NCI-H2196 (cell line): Measurements from ENCODE around the gene SLCO2A1.

Source experiments
- DNase-seq: peaks from one replicate; lab custom pipeline; 2025; ENCODE audit not compliant: unreplicated experiment; lab: John Stamatoyannopoulos, UW

Gene SLCO2A1

DNA sequence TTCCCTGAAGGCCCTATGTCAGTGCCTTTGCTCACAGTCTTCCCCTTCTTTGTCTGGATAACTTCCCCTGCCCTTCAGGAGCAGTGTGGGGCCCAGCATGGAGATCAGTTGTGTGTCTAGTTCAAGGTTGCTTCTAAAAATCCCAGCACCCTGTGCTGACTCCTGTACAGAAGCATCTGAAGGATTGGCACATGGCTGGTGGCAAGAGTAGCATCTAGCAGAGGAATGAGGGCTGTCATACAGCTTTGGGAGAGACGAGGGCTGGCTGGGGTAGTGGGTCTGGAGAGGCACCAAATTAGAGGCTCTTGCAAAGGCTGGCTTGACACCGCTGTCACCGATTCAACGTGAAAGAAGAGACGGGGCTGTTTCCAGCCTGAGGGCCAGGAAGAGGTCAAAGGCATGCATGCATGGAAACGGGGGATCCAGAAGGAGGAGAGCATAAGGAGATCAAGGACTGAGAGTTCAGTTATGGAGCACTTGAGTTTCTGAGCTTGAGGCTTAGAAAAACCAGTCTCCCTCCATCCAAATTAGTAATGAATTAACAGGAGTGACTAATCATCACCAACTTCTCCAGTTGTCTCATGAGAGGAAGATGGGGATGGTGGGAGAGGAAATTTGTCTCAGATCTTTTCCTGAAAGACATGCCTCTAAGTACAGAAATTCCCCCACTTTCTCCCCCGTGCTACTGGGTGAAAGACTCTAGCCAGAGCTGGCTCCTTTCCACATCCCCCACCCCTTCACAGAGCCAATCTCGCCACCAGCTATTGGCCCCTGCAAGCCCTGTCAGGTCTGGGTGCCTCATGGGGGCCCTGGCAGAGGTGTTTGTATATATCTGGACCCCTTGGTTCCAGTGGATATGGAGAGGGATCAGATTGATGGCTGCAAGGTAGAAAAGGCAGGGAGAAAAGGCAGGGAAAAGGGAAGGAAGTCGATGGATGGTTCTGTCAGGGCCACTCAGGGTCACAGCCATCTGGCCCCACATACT, 45.9 kb downstream of the SLCO2A1 start:
- DNase-seq: no peak

DNA sequence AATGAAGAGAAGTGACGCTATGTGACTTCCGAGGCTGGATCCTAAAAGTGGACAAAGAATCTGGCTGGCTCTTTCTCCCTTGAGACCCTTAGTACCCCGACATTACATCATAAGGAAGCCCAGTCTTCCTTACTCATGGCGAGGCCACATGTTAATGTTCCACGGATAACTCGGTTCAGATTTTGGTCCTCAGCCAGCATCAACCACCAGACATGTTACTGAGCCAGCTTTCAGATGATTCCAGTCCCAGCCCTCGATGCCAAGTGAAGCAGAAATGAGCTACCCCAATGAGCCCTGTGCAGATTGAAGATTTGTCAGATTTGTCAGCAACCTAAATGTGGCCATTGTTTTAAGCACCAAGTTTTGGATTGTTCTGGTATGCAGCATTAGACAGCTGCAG, 46.6 kb downstream of the SLCO2A1 start:
- no peak for DNase-seq

- DNase-seq: no peak
These were observed 49.2 kb downstream of the SLCO2A1 start for GRCh38 chr3:133980550-133980949.

GRCh38 chr3:133980035-133980434, 49.7 kb downstream of the SLCO2A1 start:
- no peak for DNase-seq

GRCh38 chr3:133979553-133979952, 50.2 kb downstream of the SLCO2A1 start:
- no peak for DNase-seq

DNA sequence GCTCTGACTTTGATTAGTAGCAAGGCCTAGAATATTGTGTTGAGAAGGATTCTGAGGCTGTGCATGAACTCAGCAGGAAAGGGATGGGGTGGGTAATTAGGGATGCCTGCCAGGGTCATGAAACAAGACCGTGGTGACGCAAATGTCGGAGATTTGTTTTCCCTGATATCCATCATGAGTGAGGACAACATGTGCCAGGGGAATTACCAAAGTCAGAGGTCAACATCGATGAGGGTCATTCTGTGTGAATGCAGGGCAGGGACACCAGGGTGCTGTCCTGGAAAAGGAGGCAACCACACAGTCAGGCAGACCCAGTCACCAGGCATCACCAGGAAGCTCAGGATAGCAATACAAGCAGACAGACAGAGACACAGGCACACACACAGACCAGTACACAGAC, 52.2 kb downstream of the SLCO2A1 start:
- no peak for DNase-seq

DNA sequence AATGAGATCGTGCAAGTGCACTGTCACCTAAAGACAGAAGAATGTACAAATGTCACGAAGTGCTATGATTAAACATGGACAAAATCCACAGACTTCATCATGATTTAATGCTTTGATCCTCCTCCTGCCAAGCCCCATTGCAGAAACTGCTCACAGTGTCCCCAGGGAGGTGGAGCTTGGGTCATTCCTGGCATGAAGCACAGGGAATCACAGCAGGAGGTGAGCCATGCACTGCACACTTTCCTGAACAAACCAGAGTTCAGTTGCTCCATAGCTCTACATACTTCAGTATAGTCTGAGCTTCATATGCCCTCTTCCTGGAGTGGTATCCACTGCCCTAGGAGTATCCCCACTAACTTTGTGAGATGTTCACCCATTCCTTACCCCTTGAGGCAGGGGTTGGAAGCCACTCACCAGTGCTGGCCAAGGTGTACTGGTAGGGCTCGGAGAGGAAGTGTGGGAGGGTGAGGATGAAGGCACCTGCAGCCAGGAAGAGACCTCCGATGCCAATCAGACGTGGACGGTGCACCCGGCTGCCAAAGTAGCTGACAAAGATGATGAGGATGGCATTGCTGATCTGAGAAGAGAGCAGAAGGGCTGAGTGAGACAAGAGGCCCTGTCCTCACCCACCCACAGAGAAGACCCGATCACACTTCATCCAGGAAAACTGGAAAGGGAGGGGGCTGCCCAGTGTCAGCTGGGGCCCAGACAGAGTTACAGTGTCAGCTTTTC, 56.3 kb downstream of the SLCO2A1 start:
- DNase-seq: no peak

DNA sequence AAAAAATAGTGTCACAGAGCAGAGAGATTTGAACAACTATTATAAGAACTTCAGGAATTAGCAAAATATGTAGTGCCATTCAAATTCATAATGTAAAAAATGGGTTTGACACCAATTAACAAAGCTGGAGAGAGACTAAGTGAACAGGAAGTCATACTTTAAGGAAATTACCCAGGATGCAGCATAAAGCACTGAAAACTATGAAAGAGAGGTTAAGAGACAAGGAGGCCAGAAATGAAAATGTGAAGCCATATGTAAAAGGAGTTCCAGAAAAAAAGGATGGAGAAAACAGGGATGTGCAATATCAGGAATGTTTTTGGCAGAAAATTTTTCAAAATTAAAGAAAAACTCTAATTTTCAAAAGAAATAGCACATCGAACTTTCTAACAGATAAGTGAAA, 57.6 kb downstream of the SLCO2A1 start:
- no peak for DNase-seq

DNA sequence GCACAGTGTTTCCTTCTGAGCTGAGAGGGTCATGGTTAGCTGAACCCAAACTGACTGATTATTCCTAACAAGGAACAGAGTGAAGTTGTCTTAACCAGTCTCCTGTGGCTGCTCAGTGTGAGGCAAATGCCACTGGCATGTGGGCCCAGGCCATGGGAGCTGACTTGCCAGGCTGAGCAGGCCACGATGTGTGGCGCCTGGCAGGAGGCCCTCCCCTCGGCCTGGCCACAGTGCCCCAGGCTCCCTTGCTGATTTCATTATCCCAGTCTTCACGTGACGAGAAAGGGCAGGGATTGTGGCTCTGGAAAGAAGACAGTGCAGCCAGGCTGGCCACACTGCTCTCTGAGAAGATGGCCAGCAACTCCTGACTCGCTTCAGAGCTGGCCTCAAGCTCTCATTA, 58.8 kb downstream of the SLCO2A1 start:
- no peak for DNase-seq

DNA sequence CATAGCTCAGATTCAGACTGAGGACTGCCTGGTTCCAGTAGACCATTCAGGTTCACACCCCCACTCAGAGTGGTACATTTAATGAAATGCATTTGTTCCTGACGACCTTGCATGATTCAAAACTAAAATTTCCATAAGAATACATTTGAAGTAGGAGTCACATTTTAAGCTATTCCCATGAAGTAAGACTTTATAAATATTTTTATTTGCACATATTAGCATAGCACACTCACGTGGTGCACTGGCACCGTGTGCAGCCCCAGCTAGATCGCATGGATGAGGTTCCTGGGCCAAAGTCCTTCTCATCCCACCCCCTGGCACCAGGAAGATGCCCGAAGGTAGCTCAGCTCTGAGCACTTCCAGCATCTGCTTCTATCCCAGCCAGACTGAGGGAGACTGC, 59.4 kb downstream of the SLCO2A1 start:
- DNase-seq: no peak

DNA sequence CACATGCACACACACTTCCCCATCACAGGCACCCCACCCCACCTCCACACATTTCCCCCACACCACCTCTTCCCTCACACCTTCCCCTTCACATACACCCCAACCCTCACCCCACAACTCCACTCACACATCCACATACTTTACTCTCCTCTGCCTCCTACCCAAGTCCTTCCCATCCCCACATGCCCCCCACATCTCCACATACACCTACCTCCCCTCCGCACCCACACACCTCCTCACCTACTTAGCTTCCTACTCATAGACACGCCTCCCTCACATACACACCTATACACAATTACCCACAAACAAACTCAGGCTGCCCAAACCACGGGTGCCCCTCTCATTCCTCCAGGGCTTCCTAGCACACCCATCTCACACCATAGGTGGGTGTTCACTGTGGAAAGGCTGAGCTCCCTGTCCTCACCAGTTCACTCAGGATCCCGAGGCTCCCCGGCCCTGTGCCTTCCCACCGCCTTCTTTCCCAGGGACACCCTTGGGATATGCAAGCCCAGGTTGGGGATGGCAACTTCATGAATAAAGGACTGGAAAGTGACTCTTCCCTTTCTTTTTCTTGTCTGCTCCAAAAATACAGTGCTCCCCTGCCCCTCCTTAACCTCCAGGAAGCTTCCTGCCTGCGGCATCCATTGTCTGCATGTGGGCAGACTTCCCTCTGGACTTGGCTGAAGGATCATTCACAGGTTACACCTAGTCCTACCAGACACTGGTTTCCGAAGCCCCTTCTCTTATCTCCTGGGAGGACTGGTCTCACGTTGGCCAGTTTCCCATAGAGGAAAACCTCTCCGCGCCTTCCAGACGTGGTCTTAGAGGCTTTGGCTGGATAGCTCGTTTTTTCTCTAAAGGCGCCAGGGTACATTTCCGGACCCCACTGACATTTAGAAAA, 61.5 kb downstream of the SLCO2A1 start:
- DNase-seq: no peak

DNA sequence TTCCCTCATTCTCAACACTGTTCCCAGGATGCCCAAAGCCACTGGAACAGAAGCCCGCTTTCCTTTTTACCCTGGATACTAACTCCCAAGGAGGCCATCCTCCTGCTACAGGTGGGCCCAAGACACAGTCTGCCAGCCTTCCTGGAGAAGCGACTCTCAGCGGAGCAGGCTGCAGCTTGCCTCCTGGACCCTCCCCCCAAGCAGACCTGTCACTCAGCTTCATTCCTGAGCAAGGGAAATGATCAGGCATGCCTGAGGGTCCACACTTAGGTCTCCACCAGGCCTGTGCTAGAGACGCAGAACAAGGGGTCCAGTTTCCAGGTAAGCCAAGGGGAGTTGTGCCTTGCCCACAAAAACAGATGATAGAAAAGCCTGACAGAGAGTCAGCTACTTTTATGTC, 62.8 kb downstream of the SLCO2A1 start:
- DNase-seq: no peak

GRCh38 chr3:133965906-133966305, 63.8 kb downstream of the SLCO2A1 start:
- DNase-seq: no peak

GRCh38 chr3:133965013-133965570, 64.6 kb downstream of the SLCO2A1 start:
- no peak for DNase-seq

DNA sequence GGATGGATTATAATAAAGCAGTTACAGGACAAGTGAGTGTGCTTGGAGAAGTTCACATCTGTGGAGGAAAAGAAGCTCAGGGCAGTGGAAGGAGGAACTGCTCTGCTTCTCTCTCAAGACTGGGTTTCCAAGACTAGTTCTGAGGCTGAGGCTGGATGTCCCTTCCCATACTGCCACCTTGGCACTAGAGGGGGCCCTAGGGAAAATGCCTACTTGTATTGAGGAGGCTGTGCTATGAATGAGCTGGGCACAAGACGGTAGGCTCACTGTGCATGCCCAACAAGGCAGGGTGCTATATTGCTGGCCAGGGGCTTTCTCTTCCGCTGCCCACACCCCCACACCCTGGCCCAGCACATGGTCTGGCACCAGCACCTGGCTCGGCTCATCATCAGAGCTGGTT, 65.2 kb downstream of the SLCO2A1 start:
- no peak for DNase-seq

- no peak for DNase-seq
These were observed 65.9 kb downstream of the SLCO2A1 start for GRCh38 chr3:133963657-133964396.

- DNase-seq: no peak
These were observed 66.9 kb downstream of the SLCO2A1 start for GRCh38 chr3:133962849-133963248.

DNA sequence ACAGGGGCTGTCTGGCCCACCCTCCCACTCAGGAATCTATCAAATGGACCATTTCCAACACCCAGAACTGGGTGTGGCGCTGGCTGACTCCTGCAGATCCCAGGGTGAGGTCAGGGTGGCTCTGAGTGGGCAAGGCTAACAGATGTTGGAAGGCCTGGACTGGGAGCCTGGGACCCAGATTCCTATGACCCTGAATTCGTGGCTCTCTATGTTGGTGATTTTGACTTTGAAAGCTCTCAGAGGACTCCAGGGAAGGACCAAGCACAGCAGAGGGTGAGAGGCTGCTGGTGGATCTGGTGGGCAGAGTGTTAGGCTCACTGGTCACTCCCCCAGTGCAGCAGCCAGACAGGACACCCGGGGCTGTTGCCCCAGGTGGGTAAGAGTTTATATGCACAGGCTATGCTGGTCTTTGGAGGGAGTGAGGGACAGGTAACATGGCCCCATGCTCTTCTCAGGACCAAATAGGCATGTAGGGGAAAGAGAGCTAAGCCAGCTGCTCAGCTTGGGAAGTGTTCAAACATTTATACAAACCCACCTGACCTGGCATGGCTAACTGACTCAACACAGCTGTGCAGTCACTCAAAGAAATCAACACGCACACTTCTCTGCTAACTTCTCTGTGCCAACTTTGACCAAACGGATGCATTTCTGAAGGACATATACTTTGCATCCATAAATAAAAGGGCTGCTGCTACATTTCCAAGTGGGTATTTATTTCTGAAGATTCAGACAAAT, 71.5 kb downstream of the SLCO2A1 start:
- DNase-seq: no peak

GRCh38 chr3:133956982-133957381, 72.7 kb downstream of the SLCO2A1 start:
- no peak for DNase-seq
